ENCODE data around the gene ZNF468. TPM values are rescaled to one million over a fixed set of nuclear protein-coding genes. Genes with fewer than 3 reads are reported as not detected.
"Not testable (repeated sequence)": the region's sequence is repeated elsewhere in the genome, so short reads cannot be mapped to it uniquely, and the experiment has no call there.

Gene ZNF468
- polyA plus RNA-seq, 4 donors, result 19.7 to 43.0 (median 37.5) TPM

GRCh38 chr19:52829866-52830265 is 27.6 kb downstream of the ZNF468 start:
- DNase-seq (ENCODE audit: low read depth in 4 of 4, low spot score in 3 of 4), result not testable (repeated sequence)

GRCh38 chr19:52825765-52826164 is 31.7 kb downstream of the ZNF468 start:
- DNase-seq (ENCODE audit: low read depth in 4 of 4, low spot score in 3 of 4), result no peak

- DNase-seq (ENCODE audit: low read depth in 4 of 4, low spot score in 3 of 4), result no peak
These were observed 33.7 kb downstream of the ZNF468 start for GRCh38 chr19:52823676-52824075.

GRCh38 chr19:52821204-52821960 is 36.0 kb downstream of the ZNF468 start, which contains the start of gene ZNF28:
Gene ZNF28, minus strand, starts transcription at chr19:52821633. Its CDS starts 3,675 bp downstream, at chr19:52817958.
- peak; percentile 10 to 27 (median 18) for DNase-seq (ENCODE audit: low read depth in 4 of 4, low spot score in 3 of 4)

GRCh38 chr19:52820472-52821203 is 36.8 kb downstream of the ZNF468 start:
- not testable (repeated sequence) for DNase-seq (ENCODE audit: low read depth in 4 of 4, low spot score in 3 of 4)

- DNase-seq (ENCODE audit: low read depth in 4 of 4, low spot score in 3 of 4), result no peak
These were observed 47.6 kb downstream of the ZNF468 start for GRCh38 chr19:52809801-52810200.

- not testable (repeated sequence) for DNase-seq (ENCODE audit: low read depth in 4 of 4, low spot score in 3 of 4)
These were observed 57.3 kb downstream of the ZNF468 start for GRCh38 chr19:52799950-52800640.

GRCh38 chr19:52789440-52789839 is 68.0 kb downstream of the ZNF468 start:
- no peak for DNase-seq (ENCODE audit: low read depth in 4 of 4, low spot score in 3 of 4)

Other genes with a start within 250 kb of the ZNF468 start
- 100 to 1,000 TPM in 2 of 4 donors, 10 to 100 TPM in 2; 80.0 to 147 (median 98.7) TPM for gene ZNF83, start 219.3 kb downstream of the ZNF468 start, polyA plus RNA-seq (ENCODE audit: insufficient read length in 4 of 4)
- 10 to 100 TPM in 3 of 4 donors, 1 to 10 TPM in 1; 9.0 to 22.4 (median 18.9) TPM for gene ZNF611, start 122.6 kb downstream of the ZNF468 start, polyA plus RNA-seq (ENCODE audit: insufficient read length in 4 of 4)
- gene ZNF600, start 70.8 kb downstream of the ZNF468 start, polyA plus RNA-seq (ENCODE audit: insufficient read length in 4 of 4), result 10 to 100 TPM in 1 of 4 donors, 1 to 10 TPM in 3; 4.5 to 10.3 (median 8.0) TPM
- 10 to 100 TPM; 13.6 to 24.7 (median 21.8) TPM for gene ZNF28, start 36.0 kb downstream of the ZNF468 start, polyA plus RNA-seq (ENCODE audit: insufficient read length in 4 of 4)
- 10 to 100 TPM; 13.0 to 44.0 (median 24.2) TPM for gene ZNF320, start 40.0 kb upstream of the ZNF468 start, polyA plus RNA-seq (ENCODE audit: insufficient read length in 4 of 4)
- gene ZNF888, start 65.8 kb upstream of the ZNF468 start, polyA plus RNA-seq (ENCODE audit: insufficient read length in 4 of 4), result 10 to 100 TPM in 3 of 4 donors, 1 to 10 TPM in 1; 3.6 to 17.5 (median 13.9) TPM
- 10 to 100 TPM in 3 of 4 donors, 1 to 10 TPM in 1; 8.0 to 19.4 (median 15.2) TPM for gene ZNF816, start 105.3 kb upstream of the ZNF468 start, polyA plus RNA-seq (ENCODE audit: insufficient read length in 4 of 4)
- under 1 TPM in 2 of 4 donors, not detected in 2; 0.16 to 0.18 TPM for gene ERVV-1, start 156.3 kb upstream of the ZNF468 start, polyA plus RNA-seq (ENCODE audit: insufficient read length in 4 of 4)
- under 1 TPM in 1 of 4 donors, not detected in 3; 0.20 TPM for gene ERVV-2, start 187.1 kb upstream of the ZNF468 start, polyA plus RNA-seq (ENCODE audit: insufficient read length in 4 of 4)
- 10 to 100 TPM; 29.1 to 65.9 (median 44.3) TPM for gene ZNF160, start 245.8 kb upstream of the ZNF468 start, polyA plus RNA-seq (ENCODE audit: insufficient read length in 4 of 4)